A673 (cell line): ENCODE data around the gene PAX5. TPM values are rescaled to one million over a fixed set of nuclear protein-coding genes. Genes with fewer than 3 reads are reported as not detected.

ENCODE experiments used
- BruUV-seq: library from RNA; stranded (reverse); fragments of 400-500 nt; replicated peaks from 2 replicates; lab custom pipeline; 2021; lab: Mats Ljungman, UMichigan
- CTCF ChIA-PET: fragments of 300-600 bp; sonication (Branson Sonifier 250); formaldehyde crosslinking; loops from one replicate; lab custom pipeline; 2022; ENCODE audit warnings: antibody characterized with exemption; lab: Charles Lee
- POLR2A ChIA-PET: fragments of 300-600 bp; sonication (Branson Sonifier 250); formaldehyde crosslinking; loops from one replicate; lab custom pipeline; 2022; ENCODE audit warnings: antibody characterized with exemption; ENCODE audit not compliant: low non-redundant PET; lab: Charles Lee
- DNase-seq: peaks from one replicate; pipeline ENCODE4 v3.0.0-alpha.2; 2015; ENCODE audit warnings: low spot score
- H3K27ac ChIP-seq: fragments of 200-600 bp; sonication (generic); 2 replicates; pipeline ENCODE4 v1.5.1; 2016; ENCODE audit warnings: mixed run types, low read depth, mild to moderate bottlenecking, mixed read lengths, antibody characterized with exemption, low read length; ENCODE audit not compliant: poor library complexity, severe bottlenecking
- H3K27me3 ChIP-seq: fragments of 200-600 bp; sonication (generic); replicated peaks from 2 replicates; pipeline ENCODE4 v1.6.1; 2017; ENCODE audit warnings: mixed run types, low read depth, mild to moderate bottlenecking, mixed read lengths, antibody characterized with exemption, low read length; ENCODE audit not compliant: insufficient read depth, poor library complexity
- H3K36me3 ChIP-seq: fragments of 200-600 bp; sonication (generic); 2 replicates; pipeline ENCODE4 v1.6.1; 2016; ENCODE audit warnings: mixed run types, mild to moderate bottlenecking, mixed read lengths, antibody characterized with exemption, low read length; ENCODE audit not compliant: insufficient read depth, poor library complexity, severe bottlenecking
- H3K4me1 ChIP-seq: fragments of 200-600 bp; sonication (generic); 2 replicates; pipeline ENCODE4 v1.6.1; 2017; ENCODE audit warnings: mixed run types, mild to moderate bottlenecking, mixed read lengths, antibody characterized with exemption, low read length; ENCODE audit not compliant: insufficient read depth, poor library complexity, severe bottlenecking
- H3K4me3 ChIP-seq: fragments of 200-600 bp; sonication (generic); 2 replicates; pipeline ENCODE4 v1.5.1; 2016; ENCODE audit warnings: low read depth, mixed run types, mild to moderate bottlenecking, mixed read lengths, low read length; ENCODE audit not compliant: poor library complexity, severe bottlenecking
- H3K9me3 ChIP-seq: fragments of 200-600 bp; sonication (generic); 2 replicates; pipeline ENCODE4 v1.6.1; 2016; ENCODE audit warnings: mixed run types, low read depth, mild to moderate bottlenecking, mixed read lengths, antibody characterized with exemption, low read length; ENCODE audit not compliant: poor library complexity, severe bottlenecking
- CTCF ChIP-seq: fragments of 300-800, 200-600 bp; sonication (generic); conservative IDR thresholded peaks from 2 replicates; pipeline ENCODE4 v1.5.1; 2017; ENCODE audit warnings: low read depth, mild to moderate bottlenecking, antibody characterized with exemption, low read length, moderate library complexity, mixed read lengths
- EZH2 ChIP-seq: fragments of 200-600 bp; sonication (generic); IDR thresholded peaks from 2 replicates; pipeline ENCODE4 v1.6.1; 2017; ENCODE audit warnings: borderline replicate concordance, low read depth, mild to moderate bottlenecking, mixed read lengths, antibody characterized with exemption, low read length; ENCODE audit not compliant: poor library complexity, severe bottlenecking
- intact Hi-C: fragments of 100-400 bp; cut with micrococcal nuclease; formaldehyde crosslinking; loops from one replicate; pipeline ENCODE4 v1.10.0; 2022; ENCODE audit not compliant: unreplicated experiment
- total RNA-seq: library from RNA; stranded (reverse); gene quantifications from 2 replicates; pipeline ENCODE4 v1.2.3, GENCODE V29; 2021

Gene PAX5
- total RNA-seq, 1 experiment from 2014 or later = 5.5 TPM

GRCh38 chr9:37032713-37033112, 1.4 kb downstream of the PAX5 start:
- Histone ChIP-seq H3K36me3 (no peaks in the 10 kb centered on the region), H3K9me3 (no peaks in the 10 kb centered on the region), H3K27me3 (no peaks in the 10 kb centered on the region), H3K4me3 (no peak overlapping the region), H3K27ac (no peak overlapping the region), H3K4me1 (peaks cover 12% of the 10 kb centered on the region)
- ChIA-PET POLR2A (no interaction called here), CTCF (no interaction called here)
- no peak for DNase-seq
- intact Hi-C loops = no loop called here
- no TSS peak for BruUV-seq
- TF ChIP-seq CTCF (no peak), EZH2 (no peak)

- peaks cover 5% of the 10 kb centered on the region for H3K4me1 ChIP-seq
Observed at GRCh38 chr9:37031902-37032301, 2.2 kb downstream of the PAX5 start.

GRCh38 chr9:37031081-37031480, 3.0 kb downstream of the PAX5 start:
- CTCF ChIA-PET = no interaction called here
- no TSS peak for BruUV-seq
- Histone ChIP-seq H3K4me1 (peaks cover 2% of the 10 kb centered on the region), H3K27ac (no peak overlapping the region), H3K27me3 (peaks cover 5% of the 10 kb centered on the region), H3K9me3 (no peaks in the 10 kb centered on the region), H3K4me3 (no peak overlapping the region), H3K36me3 (no peaks in the 10 kb centered on the region)
- POLR2A ChIA-PET = no interaction called here
- DNase-seq = no peak
- TF ChIP-seq EZH2 (no peak), CTCF (no peak)
- intact Hi-C loops = no loop called here

More at GRCh38 chr9:37031902-37032301, 2.2 kb downstream of the PAX5 start:
- Histone ChIP-seq H3K27me3 (no peaks in the 10 kb centered on the region), H3K9me3 (no peaks in the 10 kb centered on the region), H3K27ac (no peak overlapping the region), H3K4me3 (no peak overlapping the region), H3K36me3 (no peaks in the 10 kb centered on the region)
- intact Hi-C loops = no loop called here
- ChIA-PET CTCF (no interaction called here), POLR2A (no interaction called here)
- no peak for DNase-seq
- BruUV-seq = no TSS peak
- TF ChIP-seq CTCF (no peak), EZH2 (no peak)
